IMR-90 (cell line): Measurements from ENCODE around the gene KRT36. TPM values are rescaled to one million over a fixed set of nuclear protein-coding genes. Genes with fewer than 3 reads are reported as not detected.

Source experiments
- ATAC-seq: fragments of 200-7000 bp; cut with Tn5 transposase; 2 replicates; pipeline ENCODE4 v1.9.1; 2020; ENCODE audit warnings: low read depth, mild to moderate bottlenecking, moderate library complexity
- BruUV-seq: library from RNA; stranded (reverse); fragments of 400-500 nt; replicated peaks from 2 replicates; lab custom pipeline; 2021; lab: Mats Ljungman, UMichigan
- CTCF ChIA-PET: fragments of 300-600 bp; formaldehyde crosslinking; extraction: SDS; loops from one replicate; lab custom pipeline; 2021; ENCODE audit warnings: antibody characterized with exemption; lab: Yijun Ruan, JAX
- POLR2A ChIA-PET: fragments of 300-600 bp; sonication (Branson Sonifier 250); formaldehyde crosslinking; loops from one replicate; lab custom pipeline; 2022; ENCODE audit warnings: antibody characterized with exemption; ENCODE audit not compliant: unreplicated experiment; lab: Charles Lee
- DNase-seq: peaks from one replicate; pipeline ENCODE4 v3.0.0; 2013
- H2AFZ ChIP-seq: replicated peaks from 2 replicates; pipeline ENCODE3; 2013; ENCODE audit warnings: low read length, mild to moderate bottlenecking; ENCODE audit not compliant: poor library complexity
- H2AK5ac ChIP-seq: 2 replicates; pipeline ENCODE4 v1.6.1; 2013; ENCODE audit warnings: low read depth, low read length, inconsistent platforms
- H2AK9ac ChIP-seq: replicated peaks from 2 replicates; pipeline ENCODE3; 2013; ENCODE audit warnings: mild to moderate bottlenecking, low read depth, low read length, moderate library complexity; ENCODE audit not compliant: poor library complexity
- H2BK120ac ChIP-seq: 2 replicates; pipeline ENCODE4 v1.6.1; 2013; ENCODE audit warnings: low read depth, low read length, inconsistent platforms
- H2BK15ac ChIP-seq: 3 replicates; pipeline ENCODE4 v1.6.1; 2013; ENCODE audit warnings: low read depth, low read length, inconsistent platforms
- H2BK20ac ChIP-seq: 2 replicates; pipeline ENCODE4 v1.6.1; 2013; ENCODE audit warnings: low read depth, mild to moderate bottlenecking, inconsistent platforms, low read length, moderate library complexity
- H2BK5ac ChIP-seq: 2 replicates; pipeline ENCODE4 v1.6.1; 2013; ENCODE audit warnings: mild to moderate bottlenecking, low read depth, low read length, inconsistent platforms; ENCODE audit not compliant: poor library complexity, severe bottlenecking
- H3K14ac ChIP-seq: replicated peaks from 2 replicates; pipeline ENCODE4 v1.6.1; 2013; ENCODE audit warnings: low read depth, low read length, inconsistent platforms
- H3K18ac ChIP-seq: 2 replicates; pipeline ENCODE4 v1.6.1; 2013; ENCODE audit warnings: low read depth, low read length, control low read depth
- H3K23ac ChIP-seq: 2 replicates; pipeline ENCODE4 v1.6.1; 2013; ENCODE audit warnings: low read depth, low read length, inconsistent platforms
- H3K27ac ChIP-seq: 2 replicates; pipeline ENCODE4 v1.5.1; 2013; ENCODE audit warnings: mild to moderate bottlenecking, control low read depth, low read length; ENCODE audit not compliant: insufficient read depth
- H3K27me3 ChIP-seq: 2 replicates; pipeline ENCODE4 v1.6.1; 2013; ENCODE audit warnings: low read length; ENCODE audit not compliant: control insufficient read depth, insufficient read depth
- H3K36me3 ChIP-seq: 2 replicates; pipeline ENCODE4 v1.6.1; 2013; ENCODE audit warnings: low read length, mixed read lengths; ENCODE audit not compliant: control insufficient read depth, insufficient read depth
- H3K4ac ChIP-seq: 2 replicates; pipeline ENCODE4 v1.6.1; 2013; ENCODE audit warnings: low read depth, low read length, inconsistent platforms
- H3K4me1 ChIP-seq: 2 replicates; pipeline ENCODE4 v1.6.1; 2013; ENCODE audit warnings: low read length, mixed read lengths; ENCODE audit not compliant: control insufficient read depth, insufficient read depth
- H3K4me2 ChIP-seq: 2 replicates; pipeline ENCODE4 v1.6.1; 2013; ENCODE audit warnings: low read depth, mild to moderate bottlenecking, control low read depth, low read length, moderate library complexity
- H3K4me3 ChIP-seq: 2 replicates; pipeline ENCODE4 v1.5.1; 2013; ENCODE audit warnings: low read depth, mild to moderate bottlenecking, control low read depth, low read length, moderate library complexity; ENCODE audit not compliant: insufficient read depth
- H3K56ac ChIP-seq: 2 replicates; pipeline ENCODE4 v1.6.1; 2013; ENCODE audit warnings: low read length, inconsistent platforms; ENCODE audit not compliant: insufficient read depth; ENCODE audit errors: extremely low read depth
- H3K79me1 ChIP-seq, 2 experiments: 2 replicates each; pipeline ENCODE4 v1.6.1; 2013; ENCODE audit warnings: low read length in 2 of 2, inconsistent platforms in 1 of 2, low read depth in 1 of 2
- H3K9ac ChIP-seq: 2 replicates; pipeline ENCODE4 v1.6.1; 2013; ENCODE audit warnings: low read depth, low read length, control low read depth
- H3K9me1 ChIP-seq: 2 replicates; pipeline ENCODE4 v1.6.1; 2013; ENCODE audit warnings: low read length, inconsistent platforms; ENCODE audit not compliant: insufficient read depth
- H3K9me3 ChIP-seq: 2 replicates; pipeline ENCODE4 v1.6.1; 2013; ENCODE audit warnings: low read length; ENCODE audit not compliant: control insufficient read depth, insufficient read depth
- H4K20me1 ChIP-seq: 2 replicates; pipeline ENCODE4 v1.6.1; 2013; ENCODE audit warnings: low read length, inconsistent platforms; ENCODE audit not compliant: insufficient read depth
- H4K5ac ChIP-seq: 2 replicates; pipeline ENCODE4 v1.6.1; 2013; ENCODE audit warnings: mild to moderate bottlenecking, low read depth, low read length, control low read depth
- H4K8ac ChIP-seq, 2 experiments: 2 replicates each; pipeline ENCODE4 v1.6.1; 2013; ENCODE audit warnings: low read depth in 2 of 2, low read length in 2 of 2, control low read depth in 1 of 2, inconsistent platforms in 1 of 2
- H4K91ac ChIP-seq: 2 replicates; pipeline ENCODE4 v1.6.1; 2013; ENCODE audit warnings: low read depth, low read length, inconsistent platforms; ENCODE audit not compliant: insufficient read depth
- CEBPB ChIP-seq: IDR thresholded peaks from 2 replicates; pipeline ENCODE4 v1.6.1; 2012; ENCODE audit warnings: low read depth, low read length, improper control_type of control experiment
- CHD1 ChIP-seq: IDR thresholded peaks from 2 replicates; pipeline ENCODE4 v1.6.1; 2012; ENCODE audit warnings: low read depth, low read length, improper control_type of control experiment
- ELK1 ChIP-seq: fragments of 150-350 bp; IDR thresholded peaks from 2 replicates; pipeline ENCODE4 v1.6.1; 2016; ENCODE audit warnings: low read depth, mild to moderate bottlenecking, low read length, moderate library complexity, borderline replicate concordance
- MXI1 ChIP-seq: IDR thresholded peaks from 2 replicates; pipeline ENCODE4 v1.6.1; 2012; ENCODE audit warnings: low read depth, mild to moderate bottlenecking, low read length, moderate library complexity, borderline replicate concordance
- POLR2A ChIP-seq: IDR thresholded peaks from 2 replicates; pipeline ENCODE4 v1.6.1; 2012; ENCODE audit warnings: mild to moderate bottlenecking, low read depth, low read length
- RAD21 ChIP-seq: IDR thresholded peaks from 2 replicates; pipeline ENCODE4 v1.6.1; 2012; ENCODE audit warnings: low read length, improper control_type of control experiment
- RCOR1 ChIP-seq: IDR thresholded peaks from 2 replicates; pipeline ENCODE4 v1.6.1; 2012; ENCODE audit warnings: mild to moderate bottlenecking, low read length, improper control_type of control experiment; ENCODE audit not compliant: insufficient replicate concordance
- SMC3 ChIP-seq: fragments of 150-350 bp; IDR thresholded peaks from 2 replicates; pipeline ENCODE4 v1.6.1; 2016; ENCODE audit warnings: low read depth, mild to moderate bottlenecking, antibody characterized with exemption, low read length, moderate library complexity
- WGBS, 2 experiments: methylation state at CpG; one replicate each; pipeline versions ENCODE4 v1.1.5 to v1.1.7; 2013; ENCODE audit warnings: missing lambda C conversion rate in 2 of 2; ENCODE audit not compliant: insufficient read length in 1 of 2; ENCODE audit errors: extremely low coverage in 2 of 2; 5-methylcytosine and 5-hydroxymethylcytosine counted together
- dilution Hi-C: fragments of 300-500 bp; cut with HindIII; formaldehyde crosslinking; loops from one replicate; pipeline ENCODE4 v1.14.3; 2018; ENCODE audit warnings: low sequenced_read_pairs; ENCODE audit not compliant: unreplicated experiment
- in situ Hi-C: fragments of 300-500 bp; cut with MboI; formaldehyde crosslinking; loops from 3 replicates; pipeline ENCODE4 v1.14.3; 2019; ENCODE audit warnings: low sequenced_read_pairs, inconsistent platforms, mixed read lengths
- intact Hi-C: fragments of 100-400 bp; cut with micrococcal nuclease; formaldehyde crosslinking; loops from 2 replicates; pipeline ENCODE4 v1.10.0; 2022
- polyA plus RNA-seq, 3 experiments: library from polyadenylated mRNA; depleted of rRNA; stranded (reverse); fragments of >200 nt; gene quantifications; 2 replicates each; pipeline ENCODE4 v1.2.3, GENCODE V29; 2012; ENCODE audit warnings: low replicate concordance in 1 of 3
- total RNA-seq: library from RNA; depleted of rRNA; stranded (reverse); fragments of >200 nt; gene quantifications from 2 replicates; pipeline ENCODE4 v1.2.3, GENCODE V29; 2012
- TF ChIP-seq, protein P1 (sequence below): fragments of 150-350 bp; IDR thresholded peaks from 2 replicates; pipeline ENCODE4 v1.6.1; 2017; ENCODE audit warnings: mild to moderate bottlenecking, antibody characterized with exemption, low read length, low read depth

KRT36 gene
- total and polyA plus RNA-seq, 2 of the 4 experiments (the other 2 are of a cell fraction): not detected

- H3K27me3 ChIP-seq: no peaks in the 10 kb centered on the region
- 0 out of 2 replicates have a peak within 1 kb of the TSS, but pooled peaks have one; percentile 31 for H3K23ac ChIP-seq
- H3K4me3 ChIP-seq: no peak within 1 kb of the TSS
- in situ Hi-C loops (no loop called here), intact Hi-C loops (no loop called here), dilution Hi-C loops (no loop called here)
- no peak within 1 kb of the TSS for H2BK20ac ChIP-seq
- 67% methylated on average over 3 of the region's 8 CpGs; no CpG with 5 or more reads in 1 of the 2 experiments for WGBS, 2 experiments
- no TSS peak for BruUV-seq
- peak within 1 kb of the TSS; percentile 64; the same call in 1 of the 2 replicates for H2BK120ac ChIP-seq
- peak within 1 kb of the TSS in 1 of 2 experiments; percentile 41; a peak in 1 of 4 replicates for H4K8ac ChIP-seq
- peak within 1 kb of the TSS; percentile 69 for H2AK9ac ChIP-seq
- peak; percentile 28 for DNase-seq
- TF ChIP-seq CEBPB: no peak
- TF ChIP-seq ELK1: no peak
- no peak for TF ChIP-seq SMC3
- TF ChIP-seq POLR2A: no peak
- TF ChIP-seq RAD21: no peak
- no peak for TF ChIP-seq RCOR1
- no peak for TF ChIP-seq CHD1
- TF ChIP-seq, protein P1, sequence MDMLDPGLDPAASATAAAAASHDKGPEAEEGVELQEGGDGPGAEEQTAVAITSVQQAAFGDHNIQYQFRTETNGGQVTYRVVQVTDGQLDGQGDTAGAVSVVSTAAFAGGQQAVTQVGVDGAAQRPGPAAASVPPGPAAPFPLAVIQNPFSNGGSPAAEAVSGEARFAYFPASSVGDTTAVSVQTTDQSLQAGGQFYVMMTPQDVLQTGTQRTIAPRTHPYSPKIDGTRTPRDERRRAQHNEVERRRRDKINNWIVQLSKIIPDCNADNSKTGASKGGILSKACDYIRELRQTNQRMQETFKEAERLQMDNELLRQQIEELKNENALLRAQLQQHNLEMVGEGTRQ: no peak
- TF ChIP-seq MXI1: no peak
- no peaks in the 10 kb centered on the region for H3K9me3 ChIP-seq
- peaks cover 11% of the 10 kb centered on the region; the same call in 1 of the 2 replicates for H3K9me1 ChIP-seq
- peak within 1 kb of the TSS; percentile 23 for H2BK5ac ChIP-seq
- peaks cover 27% of the 10 kb centered on the region for H3K4me1 ChIP-seq
- no peaks in the 10 kb centered on the region for H4K20me1 ChIP-seq
- ATAC-seq: no peak
- H3K4me2 ChIP-seq: no peak within 1 kb of the TSS
- H2AFZ ChIP-seq: peak within 1 kb of the TSS; percentile 83
- H3K36me3 ChIP-seq: no peaks in the 10 kb centered on the region
- 0 out of 2 replicates have a peak within 1 kb of the TSS, but pooled peaks have one; percentile 39 for H4K91ac ChIP-seq
- H4K5ac ChIP-seq: no peak within 1 kb of the TSS; the same call in 1 of the 2 replicates
- no peak within 1 kb of the TSS for H3K9ac ChIP-seq
- H2BK15ac ChIP-seq: peak within 1 kb of the TSS; percentile 3; the same call in 1 of the 3 replicates
- CTCF ChIA-PET: interaction anchor here (0.6 to 1.3 kb wide), 2 partner anchors 13 to 30 kb away, joined by 3 to 7 read pairs; partner anchors contain the start of gene KRT13
- peaks cover 0 to 4% of the 10 kb centered on the region in 2 experiments; a peak in 1 of 4 replicates for H3K79me1 ChIP-seq
- peak within 1 kb of the TSS; percentile 26 for H3K4ac ChIP-seq
- H3K18ac ChIP-seq: no peak within 1 kb of the TSS; the same call in 1 of the 2 replicates
- peak within 1 kb of the TSS; percentile 29; the same call in 1 of the 2 replicates for H2AK5ac ChIP-seq
- no peak within 1 kb of the TSS for H3K56ac ChIP-seq
- no peak within 1 kb of the TSS for H3K27ac ChIP-seq
- POLR2A ChIA-PET: no interaction called here
- no peak within 1 kb of the TSS for H3K14ac ChIP-seq
Measured at GRCh38 chr17:41518789-41519449, 29.2 kb upstream of the KRT36 start, which contains the start of gene KRT15. Gene KRT15 (minus strand): TSS chr17:41518890. CDS start chr17:41518827, 63 bp downstream.
